ENCODE data around the gene AXL.
"Not testable (repeated sequence)": the region's sequence is repeated elsewhere in the genome, so short reads cannot be mapped to it uniquely, and the experiment has no call there.

The AXL gene

GRCh38 chr19:41218615-41219507 lies at the start of gene AXL:
Gene AXL, plus strand, starts transcription at chr19:41219223. Its CDS starts 170 bp downstream, at chr19:41219393.
- no peak for DNase-seq (ENCODE audit: low read depth in 2 of 2)

GRCh38 chr19:41172297-41173164 lies 46.5 kb upstream of the AXL start:
- no peak for DNase-seq (ENCODE audit: low read depth in 2 of 2)

- DNase-seq (ENCODE audit: low read depth in 2 of 2) = no peak
Measured at GRCh38 chr19:41174297-41174928, 44.6 kb upstream of the AXL start.

- DNase-seq (ENCODE audit: low read depth in 2 of 2) = peak; percentile 19 to 21
Measured at GRCh38 chr19:41175801-41176777, 42.9 kb upstream of the AXL start.

GRCh38 chr19:41180173-41180572 lies 38.9 kb upstream of the AXL start:
- not testable (repeated sequence) for DNase-seq (ENCODE audit: low read depth in 2 of 2)

GRCh38 chr19:41186971-41187883 lies 31.8 kb upstream of the AXL start:
- no peak for DNase-seq (ENCODE audit: low read depth in 2 of 2)

- DNase-seq (ENCODE audit: low read depth in 2 of 2) = no peak
Measured at GRCh38 chr19:41187884-41188279, 31.1 kb upstream of the AXL start.

- DNase-seq (ENCODE audit: low read depth in 2 of 2) = no peak
Measured at GRCh38 chr19:41189425-41190065, 29.5 kb upstream of the AXL start.

GRCh38 chr19:41192574-41193429 lies 26.2 kb upstream of the AXL start, which contains the start of gene CYP2S1:
Gene CYP2S1, plus strand, starts transcription at chr19:41193219. Its CDS starts 46 bp downstream, at chr19:41193265.
- peak in 1 of 2 donors; percentile 18 for DNase-seq (ENCODE audit: low read depth in 2 of 2)

- no peak for DNase-seq (ENCODE audit: low read depth in 2 of 2)
Measured at GRCh38 chr19:41193430-41194156, 25.4 kb upstream of the AXL start.

GRCh38 chr19:41194157-41194552 lies 24.9 kb upstream of the AXL start:
- DNase-seq (ENCODE audit: low read depth in 2 of 2) = no peak

GRCh38 chr19:41195675-41196497 lies 23.1 kb upstream of the AXL start:
- no peak for DNase-seq (ENCODE audit: low read depth in 2 of 2)

GRCh38 chr19:41198559-41198958 lies 20.5 kb upstream of the AXL start:
- no peak for DNase-seq (ENCODE audit: low read depth in 2 of 2)

- no peak for DNase-seq (ENCODE audit: low read depth in 2 of 2)
Measured at GRCh38 chr19:41203371-41203770, 15.7 kb upstream of the AXL start.

- peak; percentile 72 to 79 for DNase-seq (ENCODE audit: low read depth in 2 of 2)
Measured at GRCh38 chr19:41204338-41204737, 14.7 kb upstream of the AXL start.

GRCh38 chr19:41205995-41206394 lies 13.0 kb upstream of the AXL start:
- no peak for DNase-seq (ENCODE audit: low read depth in 2 of 2)

GRCh38 chr19:41206456-41206855 lies 12.6 kb upstream of the AXL start:
- DNase-seq (ENCODE audit: low read depth in 2 of 2) = no peak

All from activated CD4-positive, alpha-beta T cell treated with anti-CD3 and anti-CD28 coated beads for 24 hours (primary cell).